ENCODE results near the gene SLC20A1.

SLC20A1 gene

GRCh38 chr2:112673008-112673407, 27.3 kb downstream of the SLC20A1 start:
- TF ChIP-seq CTCF (IDR thresholded peaks at IDR 0.05; ENCODE audit: low read depth, low read length) = no peak

GRCh38 chr2:112674229-112674628, 28.5 kb downstream of the SLC20A1 start:
- TF ChIP-seq CTCF (IDR thresholded peaks at IDR 0.05; ENCODE audit: low read depth, low read length) = no peak
- no peak overlapping the region for H3K4me3 ChIP-seq (ENCODE audit: low read depth, low read length)

More at GRCh38 chr2:112673008-112673407, 27.3 kb downstream of the SLC20A1 start:
- no peak overlapping the region for H3K4me3 ChIP-seq (ENCODE audit: low read depth, low read length)

GRCh38 chr2:112679484-112679883, 33.7 kb downstream of the SLC20A1 start:
- TF ChIP-seq CTCF (IDR thresholded peaks at IDR 0.05; ENCODE audit: low read depth, low read length) = no peak

GRCh38 chr2:112680666-112681101, 34.9 kb downstream of the SLC20A1 start:
- H3K4me3 ChIP-seq (ENCODE audit: low read depth, low read length) = no peak overlapping the region
- TF ChIP-seq CTCF (IDR thresholded peaks at IDR 0.05; ENCODE audit: low read depth, low read length) = no peak

More at GRCh38 chr2:112679484-112679883, 33.7 kb downstream of the SLC20A1 start:
- no peak overlapping the region for H3K4me3 ChIP-seq (ENCODE audit: low read depth, low read length)

- no peak overlapping the region for H3K4me3 ChIP-seq (ENCODE audit: low read depth, low read length)
- TF ChIP-seq CTCF (IDR thresholded peaks at IDR 0.05; ENCODE audit: low read depth, low read length) = no peak
Observed at GRCh38 chr2:112682101-112682500, 36.4 kb downstream of the SLC20A1 start.

- no peak overlapping the region for H3K4me3 ChIP-seq (ENCODE audit: low read depth, low read length)
- TF ChIP-seq CTCF (IDR thresholded peaks at IDR 0.05; ENCODE audit: low read depth, low read length) = no peak
Observed at GRCh38 chr2:112683550-112684414, 38.0 kb downstream of the SLC20A1 start.

- no peak overlapping the region for H3K4me3 ChIP-seq (ENCODE audit: low read depth, low read length)
- no peak for TF ChIP-seq CTCF (IDR thresholded peaks at IDR 0.05; ENCODE audit: low read depth, low read length)
Observed at GRCh38 chr2:112684415-112684775, 38.7 kb downstream of the SLC20A1 start.
